ENCODE results near the gene FAM78A. TPM values are rescaled to one million over a fixed set of nuclear protein-coding genes. Genes with fewer than 3 reads are reported as not detected.
"Not testable (repeated sequence)": the region's sequence is repeated elsewhere in the genome, so short reads cannot be mapped to it uniquely, and the experiment has no call there.

The FAM78A gene
- total and polyA plus RNA-seq, 2 of the 8 experiments (the other 6 are each of a cell fraction or from before 2014, with no cell fraction given) = 3.1 TPM

DNA sequence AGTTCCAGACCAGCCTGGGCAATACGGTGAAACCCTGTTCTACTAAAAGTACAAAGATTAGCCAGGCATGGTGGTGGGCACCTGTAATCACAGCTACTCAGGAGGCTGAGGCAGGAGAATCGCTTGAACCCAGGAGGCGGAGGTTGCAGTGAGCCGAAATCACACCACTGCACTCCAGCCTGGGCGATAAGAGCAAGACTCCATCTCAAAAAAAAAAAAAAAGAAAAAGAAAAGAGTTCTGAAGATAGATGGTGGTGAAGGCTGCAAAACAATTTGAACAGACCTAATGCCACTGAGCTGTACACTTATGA is 13.3 kb downstream of the FAM78A start:
- H3K23ac ChIP-seq (ENCODE audit: insufficient read length); H3K23me2 ChIP-seq (ENCODE audit: low read depth, low read length); H2BK120ac ChIP-seq (replicated peaks; ENCODE audit: low read depth, low read length); H3K9me3 ChIP-seq (ENCODE audit: insufficient read depth in 2 of 2, low read depth in 1 of 2, low read length in 1 of 2); H3K4ac ChIP-seq (replicated peaks; ENCODE audit: insufficient read length, low read depth, low read length); H3K27ac ChIP-seq (ENCODE audit: low read depth, low read length); H2AK5ac ChIP-seq (ENCODE audit: low read depth, low read length); H4K20me1 ChIP-seq (replicated peaks in 1 of 2; ENCODE audit: control insufficient read depth in 1 of 2, insufficient read depth in 2 of 2, low read length in 2 of 2); H3K4me3 ChIP-seq (ENCODE audit: extremely low read depth in 1 of 4, insufficient read depth in 2 of 4, low read depth in 3 of 4, low read length in 4 of 4); H3K9ac ChIP-seq (replicated peaks in 1 of 4; ENCODE audit: extremely low read depth in 1 of 4, low read depth in 3 of 4, low read length in 3 of 4); H4K8ac ChIP-seq (ENCODE audit: extremely low read depth, insufficient read depth, low read length); H2BK15ac ChIP-seq (ENCODE audit: low read length); H4K5ac ChIP-seq (ENCODE audit: insufficient read length, low read depth, low read length); H4K91ac ChIP-seq (replicated peaks; ENCODE audit: insufficient read length, low read length); H3K4me2 ChIP-seq (ENCODE audit: insufficient read depth in 1 of 2, low read depth in 2 of 2, low read length in 2 of 2); H2BK20ac ChIP-seq (ENCODE audit: low read length); H2BK12ac ChIP-seq (ENCODE audit: low read depth, low read length); H3K79me2 ChIP-seq (ENCODE audit: control insufficient read depth in 1 of 2, insufficient read depth in 2 of 2, low read length in 2 of 2); FAIRE-seq; H3K79me1 ChIP-seq (ENCODE audit: low read depth, low read length); H2BK5ac ChIP-seq (ENCODE audit: low read depth, low read length); H3K4me1 ChIP-seq (replicated peaks in 1 of 4; ENCODE audit: control insufficient read depth in 3 of 4, insufficient read depth in 4 of 4, low read length in 3 of 4); H3K36me3 ChIP-seq (ENCODE audit: control insufficient read depth in 2 of 4, insufficient read depth in 4 of 4, low read length in 3 of 4); H3K56ac ChIP-seq (replicated peaks; ENCODE audit: insufficient read length, low read depth, low read length); H2AFZ ChIP-seq (ENCODE audit: low read length); DNase-seq (ENCODE audit: low read depth in 1 of 2, low spot score in 2 of 2); H3K18ac ChIP-seq (ENCODE audit: extremely low read depth, low read length); POLR2A ChIA-PET (ENCODE audit: partially characterized antibody); H3K14ac ChIP-seq (ENCODE audit: insufficient read length); H3K27me3 ChIP-seq (replicated peaks in 1 of 4; ENCODE audit: control insufficient read depth in 3 of 4, extremely low read depth in 1 of 4, insufficient read depth in 3 of 4, low read length in 3 of 4): not testable (repeated sequence)
- 91% methylated on average over 1 of the region's 5 CpGs; no CpG with 5 or more reads in 1 of the 2 experiments for WGBS, 2 experiments (ENCODE audit: extremely low coverage in 1 of 2, insufficient coverage in 1 of 2, insufficient read length in 1 of 2, insufficient replicate concordance in 2 of 2, low coverage in 1 of 2, low lambda C conversion rate in 2 of 2, missing lambda C conversion rate in 1 of 2)
- CTCF ChIA-PET (ENCODE audit: partially characterized antibody) = interaction anchor here (0.6 to 1.3 kb wide), 3 partner anchors 10 to 399 kb away, joined by 3 to 7 read pairs (median 3); no protein-coding TSS in a partner anchor

Data from H1 (cell line).